ENCODE results near the gene C5AR1.
A peak's percentile ranks its signal among the peaks of the same experiment; 100 is the strongest.
"Not testable (repeated sequence)": the region's sequence is repeated elsewhere in the genome, so short reads cannot be mapped to it uniquely, and the experiment has no call there.

Gene C5AR1
- total RNA-seq: 0.18 to 2.0 (median 0.38) reads per million in 4 experiments

DNA sequence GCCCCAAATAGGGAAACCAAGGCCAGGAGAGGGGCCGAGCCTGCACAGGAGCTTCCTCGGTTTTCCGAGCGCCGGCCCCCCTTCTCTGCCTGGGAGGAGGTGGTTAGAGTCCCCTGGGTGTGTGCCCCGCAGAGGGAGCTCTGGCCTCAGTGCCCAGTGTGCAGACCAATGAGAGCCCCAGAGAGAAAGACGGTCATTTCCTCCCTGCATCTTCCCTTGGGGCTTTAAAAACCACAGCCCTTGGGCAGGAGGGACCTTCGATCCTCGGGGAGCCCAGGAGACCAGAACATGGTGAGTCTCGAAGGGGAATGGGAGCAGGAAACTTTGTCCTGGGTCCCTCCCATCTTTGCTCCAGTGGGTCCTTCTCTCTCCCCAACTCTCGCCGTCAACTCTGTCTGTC is at the start of gene C5AR1:
TSS of gene C5AR1 (plus strand) at position 254 of the 400 bp plus-strand sequence. CDS start at position 289, 35 bp downstream.
- no peak for DNase-seq

DNA sequence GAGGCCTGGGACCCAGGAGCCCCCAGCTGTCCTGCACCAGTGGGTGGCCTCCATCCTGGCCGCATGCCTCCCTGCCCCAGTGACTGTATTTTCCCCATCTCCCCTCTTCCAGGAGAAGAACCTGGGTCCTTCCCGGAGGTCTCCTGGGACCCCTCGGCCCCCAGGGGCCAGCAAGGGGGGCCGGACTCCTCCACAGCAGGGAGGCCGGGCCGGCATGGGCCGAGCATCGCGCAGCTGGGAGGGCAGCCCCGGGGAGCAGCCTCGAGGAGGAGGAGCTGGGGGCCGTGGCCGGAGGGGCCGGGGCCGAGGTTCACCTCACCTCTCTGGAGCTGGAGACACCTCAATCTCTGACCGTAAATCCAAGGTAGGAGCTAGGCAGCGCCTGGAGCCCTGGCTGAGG is 49.2 kb upstream of the C5AR1 start:
- no peak for DNase-seq

DNA sequence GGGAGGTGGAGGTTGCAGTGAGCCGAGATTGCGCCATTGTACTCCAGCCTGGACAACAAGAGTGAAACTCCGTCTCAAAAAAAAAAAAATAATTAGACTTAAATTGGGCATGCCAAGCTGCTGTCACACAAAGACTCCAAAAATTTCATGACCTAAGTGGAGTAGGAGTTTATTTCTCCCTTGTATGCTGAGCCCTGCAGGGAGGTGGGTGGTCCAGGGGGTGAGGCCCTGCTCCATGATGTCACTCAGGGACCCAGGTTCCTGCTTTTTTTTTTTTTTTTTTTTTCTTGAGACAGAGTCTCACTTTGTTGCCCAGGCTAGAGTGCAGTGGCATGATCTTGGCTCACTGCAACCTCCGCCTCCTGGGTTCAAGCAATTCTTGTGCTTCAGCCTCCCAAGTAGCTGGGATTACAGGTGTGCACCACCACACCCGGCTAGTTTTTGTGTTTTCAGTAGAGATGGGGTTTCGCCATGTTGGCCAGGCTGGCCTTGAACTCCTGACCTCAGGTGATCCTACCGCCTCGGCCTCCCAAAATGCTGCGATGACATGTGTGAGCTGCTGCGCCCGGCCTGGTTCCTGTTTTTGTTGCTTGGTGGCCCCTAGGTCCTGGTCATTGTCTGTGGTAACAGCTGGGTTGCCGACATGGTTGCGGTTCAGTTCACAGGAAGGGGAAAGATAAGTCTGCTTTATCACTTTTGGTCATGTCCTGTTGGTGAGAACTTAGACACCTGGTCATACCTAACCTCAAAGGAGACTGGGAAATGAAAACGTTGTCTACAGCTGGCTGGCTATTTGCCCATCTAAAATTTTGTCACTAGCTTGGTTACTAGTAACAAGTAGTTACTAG is 47.5 kb upstream of the C5AR1 start:
- DNase-seq: not testable (repeated sequence)

DNA sequence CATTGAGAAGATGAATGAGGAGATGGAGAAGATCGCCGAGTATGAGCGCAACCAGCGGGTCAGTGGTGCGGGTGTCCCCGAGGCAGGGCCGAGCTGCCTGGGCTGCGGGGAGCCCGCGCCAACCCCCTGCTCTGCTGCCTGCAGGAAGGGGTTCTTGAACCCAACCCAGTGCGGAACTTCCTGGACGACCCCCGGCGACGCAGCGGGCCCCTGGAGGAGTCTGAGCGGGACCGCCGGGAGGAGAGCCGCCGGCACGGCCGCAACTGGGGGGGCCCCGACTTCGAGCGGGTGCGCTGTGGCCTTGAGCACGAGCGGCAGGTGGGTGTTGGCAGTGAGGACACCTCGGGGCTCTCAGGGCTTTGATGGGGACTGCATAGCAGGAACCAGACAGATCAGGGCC is 45.0 kb upstream of the C5AR1 start:
- no peak for DNase-seq

DNA sequence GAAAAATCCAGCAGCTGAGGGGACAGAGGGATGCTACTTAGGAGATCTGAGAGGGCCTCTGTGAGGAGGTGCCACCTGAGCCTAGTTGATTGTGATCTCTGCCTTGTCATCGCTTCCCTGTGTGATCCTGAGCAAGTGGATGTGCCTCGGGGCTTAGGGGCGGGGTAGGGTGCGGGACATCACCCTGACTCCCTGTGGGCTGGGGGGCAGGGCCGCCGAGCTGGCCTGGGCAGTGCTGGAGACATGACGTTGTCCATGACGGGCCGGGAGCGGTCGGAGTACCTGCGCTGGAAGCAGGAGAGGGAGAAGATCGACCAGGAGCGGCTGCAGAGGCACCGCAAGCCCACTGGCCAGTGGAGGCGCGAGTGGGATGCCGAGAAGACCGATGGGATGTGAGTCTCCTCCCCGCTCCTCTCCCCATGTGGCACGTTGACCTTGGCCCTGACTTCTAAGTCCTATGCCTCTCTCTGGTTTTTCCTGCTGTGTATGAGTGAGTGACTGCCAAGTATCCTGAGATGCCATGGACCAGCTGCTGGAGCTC is 43.2 kb upstream of the C5AR1 start:
- DNase-seq: no peak

DNA sequence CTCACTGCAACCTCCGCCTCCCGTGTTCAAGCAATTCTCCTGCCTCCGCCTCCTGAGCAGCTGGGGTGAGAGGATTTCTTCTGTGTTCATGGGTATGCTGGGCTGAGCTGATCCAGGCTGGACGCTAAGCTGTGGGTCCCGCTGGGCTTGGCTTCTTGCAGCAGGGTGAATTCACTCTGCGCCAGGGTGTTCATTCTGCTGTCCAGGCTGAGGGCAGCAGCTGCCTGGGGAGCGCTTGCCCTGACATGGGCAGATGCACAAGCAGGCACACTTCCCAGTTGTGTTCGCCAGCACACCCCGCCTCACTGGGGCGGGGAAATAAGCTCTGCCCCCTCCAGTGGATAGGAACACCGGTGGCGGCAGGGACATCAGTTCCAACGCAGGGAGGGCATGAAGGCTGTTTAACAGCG is 42.3 kb upstream of the C5AR1 start:
- no peak for DNase-seq

DNA sequence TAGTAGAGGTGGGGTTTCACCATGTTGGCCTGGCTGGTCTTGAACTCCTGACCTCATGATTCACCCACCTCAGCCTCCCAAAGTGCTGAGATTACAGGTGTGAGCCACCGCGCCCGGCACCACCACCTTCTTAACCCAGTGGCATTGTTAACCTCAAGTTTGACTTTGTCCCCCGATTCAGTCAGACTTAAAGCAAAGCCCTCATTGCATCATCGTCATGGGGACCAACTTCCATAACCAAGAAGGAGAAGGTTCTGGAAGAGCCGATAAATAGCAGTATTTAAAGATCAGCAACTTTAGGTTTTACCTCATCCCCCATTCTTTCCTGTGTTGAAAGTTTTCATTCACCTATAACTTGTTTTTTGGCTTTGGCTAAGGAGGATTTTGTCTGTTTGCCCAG is 41.6 kb upstream of the C5AR1 start:
- no peak for DNase-seq

DNA sequence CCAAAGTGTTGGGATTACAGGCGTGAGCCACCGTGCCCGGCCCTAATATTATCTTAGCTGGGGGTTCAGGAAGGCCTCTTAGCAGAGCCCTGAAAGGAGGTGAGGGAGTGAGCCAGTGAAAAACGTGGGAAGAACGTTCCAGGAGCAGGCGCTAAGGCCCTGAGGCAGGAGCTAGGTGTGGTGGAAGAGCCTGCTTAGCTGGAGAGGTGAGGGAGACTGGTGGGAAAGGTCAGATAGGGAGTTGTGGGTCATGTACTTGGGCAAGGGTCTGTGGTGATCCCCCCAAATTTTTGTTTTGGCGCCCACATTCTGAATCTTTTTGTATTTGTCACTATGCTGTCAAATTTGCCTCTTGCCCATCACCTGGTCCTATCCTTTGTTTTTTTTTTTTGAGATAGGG is 40.1 kb upstream of the C5AR1 start:
- DNase-seq: no peak

DNA sequence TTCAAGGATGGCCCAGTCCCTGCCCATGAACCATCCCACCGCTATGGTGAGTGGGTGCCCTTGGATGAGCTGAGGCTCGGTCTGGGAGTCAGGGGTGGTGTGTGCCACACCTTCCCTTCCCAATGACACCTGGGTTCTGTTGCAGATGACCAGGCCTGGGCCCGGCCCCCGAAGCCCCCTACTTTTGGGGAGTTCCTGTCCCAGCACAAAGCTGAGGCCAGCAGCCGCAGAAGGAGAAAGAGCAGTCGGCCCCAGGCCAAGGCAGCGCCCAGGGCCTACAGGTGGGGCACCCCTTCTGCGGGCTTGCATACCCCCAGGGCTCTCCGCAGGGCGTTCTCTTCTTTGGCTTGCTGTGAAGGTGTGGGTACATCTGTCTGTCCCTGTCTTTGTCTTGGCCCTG is 39.3 kb upstream of the C5AR1 start:
- DNase-seq: no peak

DNA sequence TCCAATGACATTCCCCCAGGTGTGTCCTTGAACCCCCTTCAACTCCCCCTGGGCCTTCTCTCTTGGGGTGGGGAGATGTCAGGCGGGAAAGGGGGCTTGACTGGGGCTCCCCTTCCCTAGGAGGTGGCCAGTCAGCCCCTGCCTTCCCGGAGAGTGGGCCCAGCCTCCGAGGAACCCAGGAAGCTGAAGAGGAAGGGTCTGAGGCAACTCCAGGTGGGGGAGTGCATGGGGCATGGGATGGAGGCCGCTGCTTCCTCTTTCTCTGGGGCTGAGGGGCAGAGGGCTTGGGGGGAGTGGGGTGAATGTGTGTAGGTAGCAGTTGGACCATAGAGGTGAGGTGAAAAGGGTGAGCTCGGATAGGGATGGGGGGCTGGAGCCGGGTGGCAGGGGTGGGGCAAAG is 37.7 kb upstream of the C5AR1 start:
- no peak for DNase-seq

DNA sequence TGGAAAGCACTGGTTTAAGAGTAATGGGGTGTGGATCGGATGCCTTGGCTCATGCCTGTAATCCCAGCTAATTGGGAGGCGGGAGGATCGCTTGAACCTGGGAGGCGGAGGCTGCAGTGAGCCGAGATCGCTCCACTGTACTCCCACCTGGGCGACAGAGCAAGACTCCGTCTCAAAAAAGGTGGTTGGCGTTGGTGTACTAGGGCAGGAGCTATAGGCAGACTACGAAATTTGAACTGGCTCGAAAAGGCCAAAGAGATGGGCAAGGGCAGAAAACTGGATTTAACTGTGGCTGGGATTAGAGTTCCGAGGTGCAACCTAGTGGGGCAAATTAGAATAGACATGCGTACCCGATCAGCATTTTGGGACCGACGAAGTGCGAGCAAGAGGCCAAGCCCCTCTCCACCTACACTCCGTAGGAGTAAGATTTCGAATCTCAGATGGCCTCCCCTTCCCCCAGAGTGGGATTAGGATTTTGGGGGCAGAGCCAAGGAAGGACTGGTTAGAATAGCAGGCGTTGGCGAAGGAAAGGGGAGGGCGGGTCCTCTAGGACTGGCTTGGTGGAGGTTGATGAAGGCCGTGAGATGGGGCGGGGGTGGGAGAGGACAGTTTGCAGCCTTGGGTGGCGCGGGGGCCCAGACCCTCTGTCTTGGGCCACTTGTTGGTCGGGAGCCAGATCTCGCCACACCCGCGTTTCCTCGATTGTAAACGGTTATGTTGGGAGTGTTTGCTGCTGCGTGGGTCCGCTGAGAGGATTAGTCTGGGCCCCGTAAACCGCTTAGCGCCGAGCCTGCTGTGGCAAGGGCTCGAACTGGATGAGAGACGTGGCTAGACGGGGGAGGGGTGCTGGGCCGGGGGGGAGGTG is 37.0 kb upstream of the C5AR1 start:
- DNase-seq: peak; percentile 51

DNA sequence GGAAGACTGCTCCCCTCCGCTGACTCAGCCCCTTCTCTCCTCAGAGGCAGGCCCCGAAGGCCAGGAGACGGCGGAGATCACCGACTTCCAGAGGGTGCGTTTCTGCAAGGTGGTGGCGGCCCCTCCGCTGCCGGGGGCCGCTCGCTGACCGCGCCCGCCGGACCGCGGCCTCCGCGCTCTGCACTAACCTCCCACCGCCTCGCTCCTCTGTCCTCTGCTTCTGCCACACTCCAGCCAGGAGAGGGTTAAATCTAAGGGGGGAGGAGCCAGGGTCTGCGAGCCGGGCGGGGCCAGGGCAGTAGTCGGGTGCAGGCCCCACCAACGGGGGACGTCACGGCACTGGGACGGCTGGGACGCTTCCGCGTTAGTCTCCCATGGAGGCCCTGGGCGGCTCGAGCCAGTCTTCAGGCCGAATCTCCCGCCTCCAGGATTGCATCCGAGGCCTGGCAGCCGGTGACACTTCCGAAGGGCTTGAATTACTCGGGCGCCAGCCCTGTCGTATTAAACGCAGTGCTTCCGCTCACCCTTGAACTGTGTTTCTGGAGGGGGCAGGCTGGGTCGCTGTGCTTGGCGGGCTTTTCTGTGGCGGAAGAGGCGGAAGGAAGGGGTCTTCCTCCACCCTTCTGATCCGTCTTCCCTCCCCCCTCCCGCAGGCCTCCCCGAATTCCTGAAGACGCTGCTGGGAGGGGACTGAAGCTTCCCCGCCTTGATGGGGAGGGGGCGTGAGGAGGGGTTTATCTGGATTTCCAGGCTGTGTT is 36.2 kb upstream of the C5AR1 start:
- DNase-seq: peak; percentile 77

DNA sequence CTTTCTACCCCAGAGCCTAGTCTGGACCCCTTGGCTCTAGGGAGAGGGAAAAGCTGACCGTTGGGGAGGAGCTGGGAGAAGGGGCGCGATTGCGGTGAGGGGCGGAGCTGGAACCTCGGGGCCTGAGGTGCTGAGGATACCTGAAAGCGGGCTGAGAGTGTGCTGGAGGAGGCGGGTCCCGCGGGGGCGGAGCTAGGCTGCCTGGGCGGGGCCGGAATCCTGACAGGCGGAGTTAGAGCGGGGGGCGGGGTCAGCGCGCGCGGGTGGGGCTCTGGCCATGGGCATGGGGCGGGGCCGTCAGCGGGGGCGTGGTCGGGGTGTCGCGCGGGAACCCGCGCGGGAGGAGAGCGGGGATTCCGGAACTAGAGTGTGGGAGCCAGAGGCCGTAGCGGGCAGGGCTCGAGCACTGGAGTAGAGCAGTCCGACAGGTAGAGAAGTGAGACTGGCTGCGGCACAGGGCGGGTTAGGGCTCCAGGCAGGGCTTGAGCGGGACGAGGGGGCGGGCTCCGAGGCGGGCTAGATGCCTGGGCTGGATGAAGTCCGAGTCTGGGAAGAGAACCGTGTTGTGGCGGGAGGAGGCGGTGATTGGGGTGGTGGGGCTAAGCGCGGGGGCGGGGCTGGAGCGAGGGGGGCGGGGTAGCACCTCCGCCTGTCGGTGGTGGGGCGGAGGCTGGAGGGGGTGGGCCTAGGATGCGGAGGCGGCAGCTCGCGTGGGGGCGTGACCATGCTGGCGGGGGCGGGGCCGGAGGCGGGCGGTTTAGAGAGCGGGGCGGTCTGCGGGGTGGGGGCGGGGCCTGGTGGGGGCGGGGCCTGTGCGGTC is 35.4 kb upstream of the C5AR1 start, which contains the start of gene INAFM1:
TSS of gene INAFM1 (plus strand) at position 815 of the 820 bp plus-strand sequence. CDS start 35 bp downstream, outside the sequence.
- DNase-seq: peak; percentile 99

DNA sequence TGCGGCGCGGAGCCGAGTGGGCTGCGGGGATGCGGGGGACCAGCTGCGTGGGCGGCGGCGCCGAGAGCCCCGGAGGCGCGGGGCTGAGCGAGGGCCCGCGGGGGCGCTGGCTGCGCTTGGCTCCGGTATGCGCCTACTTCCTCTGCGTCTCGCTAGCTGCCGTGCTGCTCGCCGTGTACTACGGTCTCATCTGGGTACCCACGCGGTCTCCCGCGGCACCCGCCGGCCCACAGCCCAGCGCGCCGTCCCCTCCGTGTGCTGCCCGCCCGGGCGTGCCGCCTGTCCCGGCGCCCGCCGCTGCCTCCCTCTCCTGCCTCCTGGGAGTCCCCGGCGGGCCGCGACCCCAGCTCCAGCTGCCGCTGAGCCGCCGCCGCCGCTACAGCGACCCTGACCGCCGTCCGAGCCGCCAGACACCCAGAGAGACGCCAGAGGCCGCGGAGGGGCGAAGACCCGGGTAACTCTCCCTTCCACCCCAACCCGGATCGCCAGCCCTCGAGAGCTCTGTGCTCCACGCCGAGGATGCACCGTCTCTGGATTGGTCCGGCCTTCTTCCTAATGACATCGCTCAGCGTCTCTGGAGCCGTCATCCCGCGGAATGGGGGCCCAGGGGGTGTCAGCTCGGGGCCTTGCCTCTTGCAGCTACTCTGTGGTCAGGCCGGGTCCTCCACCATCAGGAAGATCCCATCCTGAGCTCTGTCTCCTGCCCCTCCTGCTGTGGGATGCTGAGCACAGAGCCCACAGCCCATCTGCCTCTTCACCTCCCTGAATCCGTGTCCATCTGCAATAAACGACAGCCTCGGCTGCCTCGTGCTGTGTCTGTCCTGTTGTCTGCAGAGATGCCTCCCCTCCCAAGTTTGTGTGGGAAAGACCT is 34.5 kb upstream of the C5AR1 start:
- peak; percentile 35 for DNase-seq

DNA sequence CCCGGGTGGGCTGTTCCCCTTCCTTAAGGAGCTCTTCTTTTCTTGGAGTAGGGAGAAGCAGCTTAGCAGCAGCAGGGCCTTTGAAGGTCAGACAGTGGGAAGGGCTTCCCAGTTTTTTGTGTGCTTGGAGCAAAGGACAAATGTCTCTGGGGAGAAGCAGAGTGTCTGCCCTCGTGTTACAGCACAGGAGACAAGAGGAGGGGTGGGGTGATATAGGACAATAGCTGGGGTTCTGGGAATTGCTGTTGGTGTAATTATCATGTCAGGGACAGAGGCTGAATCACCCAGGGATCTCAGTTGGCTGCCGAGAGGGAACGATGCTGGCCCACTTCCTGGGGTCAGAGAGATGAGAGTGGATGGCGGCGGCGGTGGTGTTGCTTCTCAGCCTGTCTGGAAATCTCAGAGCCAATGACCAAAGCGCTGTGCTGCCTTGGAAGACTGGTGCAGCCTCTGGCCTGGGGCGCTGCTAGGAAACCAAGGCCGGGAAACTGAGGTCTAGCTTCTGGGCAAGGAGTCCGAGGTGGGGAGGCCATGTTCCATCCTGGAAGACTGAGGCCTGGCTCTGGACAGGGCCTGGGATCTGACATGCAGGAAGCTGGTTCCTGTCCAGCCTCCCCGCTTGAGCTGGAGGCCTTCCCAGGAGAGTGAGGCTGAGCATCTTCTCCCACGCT is 33.7 kb upstream of the C5AR1 start:
- DNase-seq: no peak

DNA sequence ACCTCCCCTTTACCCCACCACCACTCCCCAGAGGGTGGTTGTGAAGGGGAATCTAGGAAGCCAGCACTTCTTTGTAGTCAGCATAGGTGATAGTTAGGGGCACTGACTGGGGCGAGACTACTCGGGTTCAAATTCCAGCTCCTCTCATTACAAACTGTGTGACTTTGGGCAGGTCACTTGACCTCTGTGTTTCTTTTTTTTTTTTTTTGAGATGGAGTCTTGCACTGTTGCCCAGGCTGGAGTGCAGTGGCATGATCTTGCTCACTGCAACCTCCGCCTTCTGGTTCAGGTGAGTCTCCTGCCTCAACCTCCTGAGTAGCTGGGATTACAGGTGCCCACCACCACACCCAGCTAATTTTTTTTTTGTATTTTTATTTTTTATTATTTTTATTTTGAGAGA is 33.1 kb upstream of the C5AR1 start:
- DNase-seq: not testable (repeated sequence)

DNA sequence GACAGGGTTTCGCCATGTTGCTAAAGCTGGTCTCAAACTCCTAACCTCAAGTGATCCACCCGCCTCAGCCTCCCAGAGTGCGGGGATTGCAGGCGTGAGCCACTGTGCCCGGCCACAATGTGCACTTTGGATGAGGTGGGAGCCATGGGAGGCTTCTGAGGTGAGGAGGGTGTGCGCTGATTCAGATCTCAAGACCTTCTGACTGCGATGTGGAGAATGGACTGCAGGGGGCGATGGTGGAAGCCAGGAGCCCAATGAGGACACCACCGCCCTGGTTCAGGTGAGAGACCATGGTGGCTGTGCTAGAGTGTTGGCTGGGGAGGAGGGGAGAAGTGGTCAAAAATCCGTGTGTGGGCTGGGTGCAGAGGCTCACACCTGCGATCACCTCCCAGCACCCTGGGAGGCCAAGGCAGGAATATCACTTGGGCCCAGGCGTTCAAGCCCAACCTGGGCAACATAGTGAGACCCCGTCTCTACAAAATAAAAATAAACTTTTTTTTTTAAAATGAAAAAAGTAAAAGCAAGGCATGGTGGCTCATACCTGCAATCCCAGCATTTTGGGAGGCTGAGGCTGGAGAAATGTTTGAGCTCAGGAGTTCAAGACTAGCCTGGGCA is 29.4 kb upstream of the C5AR1 start:
- peak; percentile 41 for DNase-seq

DNA sequence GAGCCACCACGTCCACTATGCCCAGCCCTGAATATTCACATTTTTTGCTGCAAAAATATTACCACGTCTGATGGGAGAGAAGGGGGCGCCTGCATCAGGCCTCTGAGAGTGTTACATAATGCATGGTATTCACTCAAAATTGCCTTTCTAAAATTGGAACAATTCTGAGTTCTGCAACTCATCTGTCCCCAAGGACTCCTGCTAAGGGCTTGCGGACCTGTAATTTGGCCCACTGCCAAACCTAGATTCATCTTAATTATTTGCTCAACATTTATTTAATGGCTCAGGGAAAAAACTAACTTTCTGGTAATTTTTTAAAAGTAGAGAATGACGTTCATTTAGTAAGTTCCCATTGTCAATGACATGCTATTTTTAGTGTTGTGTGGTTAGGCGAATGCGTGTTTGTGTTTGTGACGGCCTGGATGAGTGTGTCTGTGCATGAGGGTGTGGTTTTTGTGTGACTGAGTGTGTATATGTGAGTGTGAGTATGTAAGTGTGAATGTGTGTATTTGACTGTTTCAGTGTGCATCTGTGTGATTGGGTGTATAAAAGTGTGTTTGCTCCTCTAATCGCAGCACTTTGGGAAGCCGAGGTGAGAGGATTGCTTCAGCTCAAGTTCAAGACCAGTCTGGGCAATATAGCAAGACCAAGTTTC is 26.1 kb upstream of the C5AR1 start:
- no peak for DNase-seq

DNA sequence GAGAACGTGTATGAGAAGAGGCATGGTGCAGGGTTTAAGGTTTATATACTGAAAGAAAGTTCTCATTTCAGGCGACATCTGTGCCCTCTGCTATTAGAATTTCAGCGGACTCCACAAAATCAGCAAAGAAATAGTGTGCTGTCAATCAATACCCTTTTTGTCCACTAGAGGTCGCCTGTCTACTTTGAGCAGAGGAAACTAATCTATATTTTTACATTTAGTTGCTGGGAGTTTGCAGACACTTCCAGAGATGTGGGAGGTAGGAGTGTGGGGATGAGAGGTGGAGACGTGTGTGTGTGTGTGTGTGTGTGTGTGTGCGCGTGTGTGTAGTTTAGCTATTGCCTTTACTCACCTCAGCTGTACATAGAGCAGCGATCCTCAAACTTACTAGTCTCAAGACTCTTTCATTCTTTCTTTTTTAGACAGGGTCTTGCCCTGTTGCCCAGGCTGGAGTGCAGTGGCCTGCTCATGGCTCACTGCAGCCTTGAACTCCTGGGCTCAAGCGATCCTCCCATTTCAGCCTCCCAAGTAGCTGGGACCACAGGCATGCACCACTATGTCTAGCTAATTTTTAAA is 25.2 kb upstream of the C5AR1 start:
- DNase-seq: no peak

Data from effector CD8-positive, alpha-beta T cell (primary cell).